ENCODE data around the gene TEK. TPM values are rescaled to one million over a fixed set of nuclear protein-coding genes. Genes with fewer than 3 reads are reported as not detected.

TEK gene
- total and polyA plus RNA-seq, 10 of the 15 experiments (the other 5 are each of a cell fraction or from before 2014, with no cell fraction given): not detected

DNA sequence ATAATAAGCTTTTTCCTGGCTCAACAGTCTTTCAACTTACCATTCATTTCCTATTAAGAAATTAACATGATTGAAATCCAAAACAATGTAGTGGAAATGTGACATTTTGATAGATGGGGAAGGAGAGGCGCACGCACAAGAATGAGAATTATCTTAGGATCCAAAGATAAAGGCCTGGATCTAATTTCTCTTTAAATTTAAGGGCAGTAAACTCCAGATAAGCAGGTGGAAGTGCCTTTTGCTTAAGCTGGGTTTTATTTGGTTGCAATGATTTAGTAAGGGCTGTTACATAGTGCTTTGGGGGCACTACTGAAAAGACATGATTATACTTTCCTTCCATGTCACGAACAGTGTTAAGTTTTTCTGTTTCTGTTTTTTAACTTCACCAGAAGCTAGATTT, 170.6 kb downstream of the TEK start:
- ATAC-seq (no peak), FAIRE-seq (no peak), DNase-seq (ENCODE audit: low read depth, low spot score) (no peak)
- WGBS (ENCODE audit: insufficient coverage, insufficient replicate concordance, low lambda C conversion rate, missing lambda C conversion rate): 52% methylated on average over 3 of the region's 3 CpGs
- intact Hi-C loops (cut with micrococcal nuclease; ENCODE audit: unreplicated experiment) (loop anchor here (5.0 kb wide), 1 partner anchor 537 kb away; no protein-coding TSS in a partner anchor), in situ Hi-C loops (cut with MboI) (loop anchor here (5.0 to 10.0 kb wide), 2 partner anchors 247 to 535 kb away; no protein-coding TSS in a partner anchor)
- no peak overlapping the region for H3K9ac ChIP-seq (ENCODE audit: control insufficient read depth, insufficient read depth, low read length)
- H3K4me3 ChIP-seq: no peak overlapping the region
- POLR2A ChIA-PET: no interaction called here
- SMC1A ChIA-PET (ENCODE audit: uncharacterized antibody, unreplicated experiment): interaction anchor here (0.9 to 1.5 kb wide), 2 partner anchors 12 to 248 kb away, joined by 3 to 6 read pairs; no protein-coding TSS in a partner anchor
- H3K27me3 ChIP-seq (replicated peaks in 1 of 2; ENCODE audit: control insufficient read depth in 2 of 2, insufficient read depth in 2 of 2, low read length in 1 of 2): no peaks in the 10 kb centered on the region; a peak in 1 of 4 replicates
- H4K20me1 ChIP-seq (ENCODE audit: control insufficient read depth, insufficient read depth): no peaks in the 10 kb centered on the region
- CTCF ChIA-PET: interaction anchor here (0.6 to 1.9 kb wide), 10 partner anchors 8 to 866 kb away, joined by 3 to 10 read pairs (median 4); no protein-coding TSS in a partner anchor
- no peaks in the 10 kb centered on the region for H3K4me1 ChIP-seq (ENCODE audit: control insufficient read depth, insufficient read depth, low read length)
- H2AFZ ChIP-seq (ENCODE audit: control insufficient read depth, low read depth, low read length): no peak overlapping the region
- no peaks in the 10 kb centered on the region for H3K79me2 ChIP-seq (ENCODE audit: control insufficient read depth, insufficient read depth, low read length)
- no TSS peak for BruUV-seq (replicated peaks)
- no peaks in the 10 kb centered on the region for H3K36me3 ChIP-seq (ENCODE audit: control insufficient read depth in 2 of 2, insufficient read depth in 2 of 2, low read length in 1 of 2)
- no peak overlapping the region for H3K27ac ChIP-seq (ENCODE audit: control insufficient read depth, insufficient read depth)
- no peaks in the 10 kb centered on the region for H3K9me3 ChIP-seq (replicated peaks; ENCODE audit: control insufficient read depth, insufficient read depth, low read length)
- H3K4me2 ChIP-seq (ENCODE audit: control insufficient read depth, insufficient read depth): no peak overlapping the region
- RAD21 ChIA-PET (ENCODE audit: unreplicated experiment): no interaction called here
- TF ChIP-seq, protein P1, sequence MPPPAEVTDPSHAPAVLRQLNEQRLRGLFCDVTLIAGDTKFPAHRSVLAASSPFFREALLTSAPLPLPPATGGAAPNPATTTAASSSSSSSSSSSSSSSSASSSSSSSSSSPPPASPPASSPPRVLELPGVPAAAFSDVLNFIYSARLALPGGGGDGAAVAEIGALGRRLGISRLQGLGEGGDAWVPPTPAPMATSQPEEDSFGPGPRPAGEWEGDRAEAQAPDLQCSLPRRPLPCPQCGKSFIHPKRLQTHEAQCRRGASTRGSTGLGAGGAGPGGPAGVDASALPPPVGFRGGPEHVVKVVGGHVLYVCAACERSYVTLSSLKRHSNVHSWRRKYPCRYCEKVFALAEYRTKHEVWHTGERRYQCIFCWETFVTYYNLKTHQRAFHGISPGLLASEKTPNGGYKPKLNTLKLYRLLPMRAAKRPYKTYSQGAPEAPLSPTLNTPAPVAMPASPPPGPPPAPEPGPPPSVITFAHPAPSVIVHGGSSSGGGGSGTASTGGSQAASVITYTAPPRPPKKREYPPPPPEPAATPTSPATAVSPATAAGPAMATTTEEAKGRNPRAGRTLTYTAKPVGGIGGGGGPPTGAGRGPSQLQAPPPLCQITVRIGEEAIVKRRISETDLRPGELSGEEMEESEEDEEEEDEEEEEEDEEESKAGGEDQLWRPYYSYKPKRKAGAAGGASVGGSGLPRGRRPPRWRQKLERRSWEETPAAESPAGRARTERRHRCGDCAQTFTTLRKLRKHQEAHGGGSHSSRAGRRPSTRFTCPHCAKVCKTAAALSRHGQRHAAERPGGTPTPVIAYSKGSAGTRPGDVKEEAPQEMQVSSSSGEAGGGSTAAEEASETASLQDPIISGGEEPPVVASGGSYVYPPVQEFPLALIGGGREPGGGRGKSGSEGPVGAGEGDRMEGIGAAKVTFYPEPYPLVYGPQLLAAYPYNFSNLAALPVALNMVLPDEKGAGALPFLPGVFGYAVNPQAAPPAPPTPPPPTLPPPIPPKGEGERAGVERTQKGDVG (CRISPR knock-in tag; IDR thresholded peaks at IDR 0.05): no peak
- no peak for TF ChIP-seq POLR2AphosphoS5 (IDR thresholded peaks at IDR 0.05; ENCODE audit: low read length)
- TF ChIP-seq, protein P2, sequence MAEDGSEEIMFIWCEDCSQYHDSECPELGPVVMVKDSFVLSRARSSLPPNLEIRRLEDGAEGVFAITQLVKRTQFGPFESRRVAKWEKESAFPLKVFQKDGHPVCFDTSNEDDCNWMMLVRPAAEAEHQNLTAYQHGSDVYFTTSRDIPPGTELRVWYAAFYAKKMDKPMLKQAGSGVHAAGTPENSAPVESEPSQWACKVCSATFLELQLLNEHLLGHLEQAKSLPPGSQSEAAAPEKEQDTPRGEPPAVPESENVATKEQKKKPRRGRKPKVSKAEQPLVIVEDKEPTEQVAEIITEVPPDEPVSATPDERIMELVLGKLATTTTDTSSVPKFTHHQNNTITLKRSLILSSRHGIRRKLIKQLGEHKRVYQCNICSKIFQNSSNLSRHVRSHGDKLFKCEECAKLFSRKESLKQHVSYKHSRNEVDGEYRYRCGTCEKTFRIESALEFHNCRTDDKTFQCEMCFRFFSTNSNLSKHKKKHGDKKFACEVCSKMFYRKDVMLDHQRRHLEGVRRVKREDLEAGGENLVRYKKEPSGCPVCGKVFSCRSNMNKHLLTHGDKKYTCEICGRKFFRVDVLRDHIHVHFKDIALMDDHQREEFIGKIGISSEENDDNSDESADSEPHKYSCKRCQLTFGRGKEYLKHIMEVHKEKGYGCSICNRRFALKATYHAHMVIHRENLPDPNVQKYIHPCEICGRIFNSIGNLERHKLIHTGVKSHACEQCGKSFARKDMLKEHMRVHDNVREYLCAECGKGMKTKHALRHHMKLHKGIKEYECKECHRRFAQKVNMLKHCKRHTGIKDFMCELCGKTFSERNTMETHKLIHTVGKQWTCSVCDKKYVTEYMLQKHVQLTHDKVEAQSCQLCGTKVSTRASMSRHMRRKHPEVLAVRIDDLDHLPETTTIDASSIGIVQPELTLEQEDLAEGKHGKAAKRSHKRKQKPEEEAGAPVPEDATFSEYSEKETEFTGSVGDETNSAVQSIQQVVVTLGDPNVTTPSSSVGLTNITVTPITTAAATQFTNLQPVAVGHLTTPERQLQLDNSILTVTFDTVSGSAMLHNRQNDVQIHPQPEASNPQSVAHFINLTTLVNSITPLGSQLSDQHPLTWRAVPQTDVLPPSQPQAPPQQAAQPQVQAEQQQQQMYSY (CRISPR knock-in tag; IDR thresholded peaks at IDR 0.05): no peak
- TF ChIP-seq DPF2 (IDR thresholded peaks at IDR 0.05): no peak
- TF ChIP-seq, protein P3, sequence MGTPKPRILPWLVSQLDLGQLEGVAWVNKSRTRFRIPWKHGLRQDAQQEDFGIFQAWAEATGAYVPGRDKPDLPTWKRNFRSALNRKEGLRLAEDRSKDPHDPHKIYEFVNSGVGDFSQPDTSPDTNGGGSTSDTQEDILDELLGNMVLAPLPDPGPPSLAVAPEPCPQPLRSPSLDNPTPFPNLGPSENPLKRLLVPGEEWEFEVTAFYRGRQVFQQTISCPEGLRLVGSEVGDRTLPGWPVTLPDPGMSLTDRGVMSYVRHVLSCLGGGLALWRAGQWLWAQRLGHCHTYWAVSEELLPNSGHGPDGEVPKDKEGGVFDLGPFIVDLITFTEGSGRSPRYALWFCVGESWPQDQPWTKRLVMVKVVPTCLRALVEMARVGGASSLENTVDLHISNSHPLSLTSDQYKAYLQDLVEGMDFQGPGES (IDR thresholded peaks at IDR 0.05): no peak
- TF ChIP-seq JUND (IDR thresholded peaks at IDR 0.05; ENCODE audit: low read depth, low read length): no peak
- TF ChIP-seq, protein P4, sequence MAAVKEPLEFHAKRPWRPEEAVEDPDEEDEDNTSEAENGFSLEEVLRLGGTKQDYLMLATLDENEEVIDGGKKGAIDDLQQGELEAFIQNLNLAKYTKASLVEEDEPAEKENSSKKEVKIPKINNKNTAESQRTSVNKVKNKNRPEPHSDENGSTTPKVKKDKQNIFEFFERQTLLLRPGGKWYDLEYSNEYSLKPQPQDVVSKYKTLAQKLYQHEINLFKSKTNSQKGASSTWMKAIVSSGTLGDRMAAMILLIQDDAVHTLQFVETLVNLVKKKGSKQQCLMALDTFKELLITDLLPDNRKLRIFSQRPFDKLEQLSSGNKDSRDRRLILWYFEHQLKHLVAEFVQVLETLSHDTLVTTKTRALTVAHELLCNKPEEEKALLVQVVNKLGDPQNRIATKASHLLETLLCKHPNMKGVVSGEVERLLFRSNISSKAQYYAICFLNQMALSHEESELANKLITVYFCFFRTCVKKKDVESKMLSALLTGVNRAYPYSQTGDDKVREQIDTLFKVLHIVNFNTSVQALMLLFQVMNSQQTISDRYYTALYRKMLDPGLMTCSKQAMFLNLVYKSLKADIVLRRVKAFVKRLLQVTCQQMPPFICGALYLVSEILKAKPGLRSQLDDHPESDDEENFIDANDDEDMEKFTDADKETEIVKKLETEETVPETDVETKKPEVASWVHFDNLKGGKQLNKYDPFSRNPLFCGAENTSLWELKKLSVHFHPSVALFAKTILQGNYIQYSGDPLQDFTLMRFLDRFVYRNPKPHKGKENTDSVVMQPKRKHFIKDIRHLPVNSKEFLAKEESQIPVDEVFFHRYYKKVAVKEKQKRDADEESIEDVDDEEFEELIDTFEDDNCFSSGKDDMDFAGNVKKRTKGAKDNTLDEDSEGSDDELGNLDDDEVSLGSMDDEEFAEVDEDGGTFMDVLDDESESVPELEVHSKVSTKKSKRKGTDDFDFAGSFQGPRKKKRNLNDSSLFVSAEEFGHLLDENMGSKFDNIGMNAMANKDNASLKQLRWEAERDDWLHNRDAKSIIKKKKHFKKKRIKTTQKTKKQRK (IDR thresholded peaks at IDR 0.05; ENCODE audit: low read depth, low read length): no peak
- no peak for TF ChIP-seq MEF2B (IDR thresholded peaks at IDR 0.05; ENCODE audit: partially characterized antibody, poor library complexity, severe bottlenecking)
- TF ChIP-seq TCF7 (IDR thresholded peaks at IDR 0.05; ENCODE audit: borderline replicate concordance): no peak
- no peak for TF ChIP-seq ZNF207 (IDR thresholded peaks at IDR 0.05; ENCODE audit: borderline replicate concordance)

Data from GM12878 (cell line).